Measurements from ENCODE around the gene SHQ1.

GRCh38 chr3:72738752-72739530 is 109.3 kb downstream of the SHQ1 start:
- TF ChIP-seq, protein P1, sequence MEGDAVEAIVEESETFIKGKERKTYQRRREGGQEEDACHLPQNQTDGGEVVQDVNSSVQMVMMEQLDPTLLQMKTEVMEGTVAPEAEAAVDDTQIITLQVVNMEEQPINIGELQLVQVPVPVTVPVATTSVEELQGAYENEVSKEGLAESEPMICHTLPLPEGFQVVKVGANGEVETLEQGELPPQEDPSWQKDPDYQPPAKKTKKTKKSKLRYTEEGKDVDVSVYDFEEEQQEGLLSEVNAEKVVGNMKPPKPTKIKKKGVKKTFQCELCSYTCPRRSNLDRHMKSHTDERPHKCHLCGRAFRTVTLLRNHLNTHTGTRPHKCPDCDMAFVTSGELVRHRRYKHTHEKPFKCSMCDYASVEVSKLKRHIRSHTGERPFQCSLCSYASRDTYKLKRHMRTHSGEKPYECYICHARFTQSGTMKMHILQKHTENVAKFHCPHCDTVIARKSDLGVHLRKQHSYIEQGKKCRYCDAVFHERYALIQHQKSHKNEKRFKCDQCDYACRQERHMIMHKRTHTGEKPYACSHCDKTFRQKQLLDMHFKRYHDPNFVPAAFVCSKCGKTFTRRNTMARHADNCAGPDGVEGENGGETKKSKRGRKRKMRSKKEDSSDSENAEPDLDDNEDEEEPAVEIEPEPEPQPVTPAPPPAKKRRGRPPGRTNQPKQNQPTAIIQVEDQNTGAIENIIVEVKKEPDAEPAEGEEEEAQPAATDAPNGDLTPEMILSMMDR (IDR thresholded peaks at IDR 0.05) = peak in 1 of 3 experiments; percentile 17
- TF ChIP-seq POLR2AphosphoS5 (IDR thresholded peaks at IDR 0.05) (no peak), POLR2A (IDR thresholded peaks at IDR 0.05; ENCODE audit: low read depth) (no peak)

Data from esophagus muscularis mucosa (tissue), 3 donors.